Upper lobe of right lung (tissue), 1 donor: ENCODE measurements around the gene PCNX2. TPM values are rescaled to one million over a fixed set of nuclear protein-coding genes. Genes with fewer than 3 reads are reported as not detected.

Experiments
- ATAC-seq: fragments of 200-7000 bp; cut with Tn5 transposase; one replicate; pipeline ENCODE4 v1.9.1; 2020; ENCODE audit warnings: mild to moderate bottlenecking, moderate library complexity
- DNase-seq: peaks from one replicate; pipeline ENCODE4 v3.0.0-alpha.2; 2020
- H3K27ac ChIP-seq: fragments of 200-600 bp; one replicate; pipeline ENCODE4 v1.8.0; 2022
- H3K27me3 ChIP-seq: fragments of 200-600 bp; one replicate; pipeline ENCODE4 v1.8.0; 2022; ENCODE audit warnings: mild to moderate bottlenecking
- H3K36me3 ChIP-seq: fragments of 200-600 bp; one replicate; pipeline ENCODE4 v1.8.0; 2022
- H3K4me1 ChIP-seq: fragments of 200-600 bp; one replicate; pipeline ENCODE4 v1.8.0; 2022
- H3K4me3 ChIP-seq: fragments of 200-600 bp; one replicate; pipeline ENCODE4 v1.8.0; 2022; ENCODE audit warnings: mild to moderate bottlenecking
- H3K9me3 ChIP-seq: fragments of 200-600 bp; one replicate; pipeline ENCODE4 v1.8.0; 2022
- intact Hi-C: fragments of 100-400 bp; cut with DNase I; formaldehyde crosslinking; loops from one replicate; pipeline ENCODE4 v1.11.0; 2022
- total RNA-seq: library from RNA; stranded (reverse); fragmentation: NEBNext Ultra II Directional; extraction: Animal tissue kit (Norgen Biotek cat#: 25700); gene quantifications from one replicate; pipeline ENCODE4 v1.2.1, GENCODE V29; 2021
- TF ChIP-seq, protein P1 (sequence below): fragments of 200-600 bp; IDR thresholded peaks from one replicate; pipeline ENCODE4 v1.8.0; 2022; ENCODE audit warnings: antibody characterized with exemption
- donor health status: DM: no; HTN: yes; CAD: no; lungs with severe emphysema.

PCNX2 gene
- total RNA-seq, 1 donor from 2014 or later, result 6.8 TPM

DNA sequence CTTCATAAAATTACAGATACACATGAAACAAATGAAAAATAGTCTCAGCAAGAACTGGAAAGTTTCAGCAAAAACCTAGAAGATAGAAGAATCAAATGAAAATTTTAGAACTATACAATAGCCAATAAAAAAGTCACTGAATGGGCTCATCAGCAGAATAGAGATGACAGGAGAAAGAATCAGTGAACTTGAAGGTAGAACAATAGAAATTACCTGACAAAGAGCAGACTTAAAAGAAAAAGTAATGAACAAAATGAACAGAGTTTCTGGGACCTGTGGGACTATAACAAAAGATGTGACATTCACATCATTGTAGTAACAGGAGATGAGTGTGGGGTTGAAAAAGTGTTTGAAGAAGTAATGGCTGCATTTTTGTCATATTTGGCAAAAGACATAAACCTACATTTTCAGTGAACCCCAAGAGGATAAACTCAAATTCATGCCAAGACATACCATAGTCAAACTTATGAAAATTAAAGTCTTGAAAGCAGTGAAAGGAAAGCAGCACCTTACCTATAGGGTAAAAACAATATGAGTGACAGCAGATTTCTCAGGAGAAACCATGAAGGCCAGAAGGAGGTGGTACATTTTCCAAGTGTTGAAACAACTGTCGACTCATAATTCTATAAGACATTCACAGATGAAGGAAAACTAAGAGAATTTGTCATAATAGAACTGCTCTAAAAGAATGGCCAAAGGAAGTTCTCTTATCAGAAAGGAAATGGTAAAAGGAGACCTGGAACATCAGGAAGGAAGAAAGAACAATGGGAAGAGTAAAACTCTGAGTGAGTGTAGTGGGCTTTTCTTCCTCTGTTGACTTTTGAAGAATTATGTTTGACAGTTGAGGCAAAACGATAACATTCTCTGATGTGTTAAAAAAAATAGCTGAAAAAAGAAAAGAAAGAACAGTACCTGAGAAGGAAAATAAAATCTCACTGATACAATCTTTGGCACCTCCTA lies 321.6 kb downstream of the PCNX2 start:
- Histone ChIP-seq H3K27me3 (no peaks in the 10 kb centered on the region), H3K36me3 (peaks cover 27% of the 10 kb centered on the region), H3K9me3 (peaks cover 4% of the 10 kb centered on the region), H3K27ac (no peak overlapping the region), H3K4me3 (no peak overlapping the region), H3K4me1 (peaks cover 7% of the 10 kb centered on the region)
- intact Hi-C loops, result no loop called here
- TF ChIP-seq, protein P1, sequence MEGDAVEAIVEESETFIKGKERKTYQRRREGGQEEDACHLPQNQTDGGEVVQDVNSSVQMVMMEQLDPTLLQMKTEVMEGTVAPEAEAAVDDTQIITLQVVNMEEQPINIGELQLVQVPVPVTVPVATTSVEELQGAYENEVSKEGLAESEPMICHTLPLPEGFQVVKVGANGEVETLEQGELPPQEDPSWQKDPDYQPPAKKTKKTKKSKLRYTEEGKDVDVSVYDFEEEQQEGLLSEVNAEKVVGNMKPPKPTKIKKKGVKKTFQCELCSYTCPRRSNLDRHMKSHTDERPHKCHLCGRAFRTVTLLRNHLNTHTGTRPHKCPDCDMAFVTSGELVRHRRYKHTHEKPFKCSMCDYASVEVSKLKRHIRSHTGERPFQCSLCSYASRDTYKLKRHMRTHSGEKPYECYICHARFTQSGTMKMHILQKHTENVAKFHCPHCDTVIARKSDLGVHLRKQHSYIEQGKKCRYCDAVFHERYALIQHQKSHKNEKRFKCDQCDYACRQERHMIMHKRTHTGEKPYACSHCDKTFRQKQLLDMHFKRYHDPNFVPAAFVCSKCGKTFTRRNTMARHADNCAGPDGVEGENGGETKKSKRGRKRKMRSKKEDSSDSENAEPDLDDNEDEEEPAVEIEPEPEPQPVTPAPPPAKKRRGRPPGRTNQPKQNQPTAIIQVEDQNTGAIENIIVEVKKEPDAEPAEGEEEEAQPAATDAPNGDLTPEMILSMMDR, result no peak
- ATAC-seq (no peak), DNase-seq (no peak)

DNA sequence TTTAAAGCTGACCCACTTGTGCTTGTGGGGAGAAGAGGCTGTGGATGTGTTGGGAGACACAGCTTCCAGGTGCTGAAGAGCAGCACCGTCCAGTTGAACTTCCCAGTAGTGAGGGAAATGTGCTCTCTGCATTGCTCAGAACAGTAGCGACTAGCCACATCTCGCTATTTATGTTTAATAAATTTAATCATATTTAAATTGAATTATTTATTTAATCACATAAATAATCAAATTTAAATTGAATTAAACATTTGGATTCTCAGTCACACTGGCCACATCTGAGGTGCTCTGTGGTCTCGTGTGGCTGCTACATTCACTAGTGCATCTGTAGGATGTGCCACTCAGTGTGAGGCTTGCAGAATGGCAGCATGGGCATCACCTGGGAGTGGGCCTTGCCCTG lies 325.0 kb downstream of the PCNX2 start:
- Histone ChIP-seq H3K4me1 (peaks cover 3% of the 10 kb centered on the region), H3K36me3 (peaks cover 27% of the 10 kb centered on the region), H3K27me3 (no peaks in the 10 kb centered on the region), H3K4me3 (no peak overlapping the region), H3K27ac (no peak overlapping the region), H3K9me3 (peaks cover 4% of the 10 kb centered on the region)
- intact Hi-C loops, result no loop called here
- DNase-seq (no peak), ATAC-seq (no peak)
- TF ChIP-seq, protein P1, result no peak

DNA sequence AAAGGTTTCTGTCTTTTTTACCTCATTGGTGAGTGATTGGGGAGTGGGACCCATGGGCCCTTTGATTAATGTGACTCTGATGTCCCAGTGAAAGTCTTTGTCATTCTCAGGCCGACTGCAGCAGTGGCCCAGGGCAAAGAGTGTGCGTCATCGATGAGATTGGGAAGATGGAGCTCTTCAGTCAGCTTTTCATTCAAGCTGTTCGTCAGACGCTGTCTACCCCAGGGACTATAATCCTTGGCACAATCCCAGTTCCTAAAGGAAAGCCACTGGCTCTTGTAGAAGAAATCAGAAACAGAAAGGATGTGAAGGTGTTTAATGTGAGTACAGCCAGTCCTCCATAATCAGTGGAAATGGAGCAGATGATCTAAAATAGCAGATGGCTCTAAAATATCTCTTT lies 325.7 kb downstream of the PCNX2 start:
- no peak for ATAC-seq
- intact Hi-C loops, result no loop called here
- Histone ChIP-seq H3K27ac (no peak overlapping the region), H3K4me1 (no peaks in the 10 kb centered on the region), H3K9me3 (peaks cover 4% of the 10 kb centered on the region), H3K36me3 (peaks cover 27% of the 10 kb centered on the region), H3K27me3 (no peaks in the 10 kb centered on the region), H3K4me3 (no peak overlapping the region)
- no peak for DNase-seq
- TF ChIP-seq, protein P1, result no peak

DNA sequence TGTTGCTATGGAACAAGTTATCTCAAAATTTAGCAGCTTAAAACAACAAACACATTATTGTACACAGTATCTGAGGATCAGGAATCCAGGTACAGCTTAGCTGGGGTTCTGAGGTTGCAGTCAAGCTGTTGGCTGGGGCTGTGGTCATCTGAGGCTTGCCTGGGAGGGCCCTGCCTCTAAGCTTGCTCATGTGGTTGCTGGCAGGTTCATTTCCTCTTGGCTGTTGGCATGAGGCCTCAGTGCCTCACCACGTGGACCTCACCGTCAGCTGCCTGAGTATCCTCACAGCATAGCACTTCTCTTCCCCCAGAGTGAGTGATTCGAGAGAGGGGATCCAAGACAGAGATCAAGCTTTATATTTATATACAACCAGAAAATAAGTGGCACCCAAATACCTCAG lies 326.6 kb downstream of the PCNX2 start:
- DNase-seq (no peak), ATAC-seq (peak; percentile 74)
- peaks cover 27% of the 10 kb centered on the region for H3K36me3 ChIP-seq
- H3K27me3 ChIP-seq, result no peaks in the 10 kb centered on the region
- peaks cover 4% of the 10 kb centered on the region for H3K9me3 ChIP-seq
- peaks cover 2% of the 10 kb centered on the region for H3K4me1 ChIP-seq
- no peak overlapping the region for H3K4me3 ChIP-seq
- intact Hi-C loops, result no loop called here
- H3K27ac ChIP-seq, result no peak overlapping the region
- TF ChIP-seq, protein P1, result no peak

DNA sequence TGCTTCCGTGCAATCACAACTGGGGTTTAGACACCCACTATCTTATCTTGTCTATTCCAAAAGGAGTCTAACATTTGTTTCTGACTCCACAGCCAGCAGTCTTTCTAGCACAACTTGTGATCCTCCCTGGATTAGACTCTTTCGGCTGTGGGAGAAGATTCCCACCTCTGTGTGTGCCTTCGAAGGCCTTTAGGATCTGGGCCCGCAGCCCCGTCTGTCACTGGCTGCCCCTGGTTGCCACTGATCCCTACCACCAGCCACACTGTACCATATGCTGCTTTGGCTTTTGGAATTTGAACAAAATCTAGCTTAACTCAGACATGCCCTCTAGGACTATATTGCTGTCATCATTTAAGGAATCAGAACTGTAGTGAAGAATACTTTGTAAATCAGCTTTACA lies 327.1 kb downstream of the PCNX2 start:
- H3K27ac ChIP-seq, result no peak overlapping the region
- H3K4me3 ChIP-seq, result no peak overlapping the region
- H3K36me3 ChIP-seq, result peaks cover 27% of the 10 kb centered on the region
- no peaks in the 10 kb centered on the region for H3K27me3 ChIP-seq
- ATAC-seq, result no peak
- intact Hi-C loops, result no loop called here
- TF ChIP-seq, protein P1, result no peak
- no peaks in the 10 kb centered on the region for H3K9me3 ChIP-seq
- no peak for DNase-seq
- peaks cover 6% of the 10 kb centered on the region for H3K4me1 ChIP-seq
